Left cardiac atrium (tissue), 4 donors: ENCODE data around the gene SHF. TPM values are rescaled to one million over a fixed set of nuclear protein-coding genes. Genes with fewer than 3 reads are reported as not detected.
A peak's percentile ranks its signal among the peaks of the same experiment; 100 is the strongest.

Experiments
- ATAC-seq, 2 donors: fragments of 200-7000 bp; cut with Tn5 transposase; one replicate each; pipeline ENCODE4 v1.9.1; 2020; ENCODE audit warnings: mild to moderate bottlenecking in 2 of 2, moderate library complexity in 2 of 2
- DNase-seq: peaks from one replicate; pipeline ENCODE4 v3.0.0-alpha.2; 2020
- intact Hi-C, 2 donors: fragments of 100-400 bp; cut with DNase I; formaldehyde crosslinking; loops; one replicate each; pipeline versions ENCODE4 v1.14.1 to v1.15.1; 2022 to 2023
- total RNA-seq, 2 donors: library from RNA; stranded (reverse); fragmentation: NEBNext Ultra II Directional; extraction: Animal tissue kit (Norgen Biotek cat#: 25700); gene quantifications; one replicate each; pipeline ENCODE4 v1.2.1, GENCODE V29; 2021
- donor health status: DM: no; HTN: yes; CAD: no.
- donor health status: DM: no; HTN: yes; CAD: no; lungs with severe emphysema.
- donor health status: DM: yes; HTN: yes; CAD: no.
- donor health status: Dilated cardiomyopathy.

The SHF gene
- total RNA-seq, 2 donors from 2014 or later = 6.9 to 8.6 TPM

- peak; percentile 83 for DNase-seq
- intact Hi-C loops = loop anchor here in 1 of 2 donors (10.0 kb wide), 1 partner anchor 194 kb away; no protein-coding TSS in a partner anchor
- peak; percentile 38 to 53 for ATAC-seq
These were observed 13.2 kb upstream of the SHF start for GRCh38 chr15:45200799-45201556.

- ATAC-seq (peak; percentile 72 to 86), DNase-seq (peak; percentile 92)
- intact Hi-C loops = loop anchor here in 1 of 2 donors (10.0 kb wide), 1 partner anchor 195 kb away; no protein-coding TSS in a partner anchor
These were observed 12.4 kb upstream of the SHF start for GRCh38 chr15:45200001-45200798.

- peak; percentile 42 for DNase-seq
- intact Hi-C loops = loop anchor here in 1 of 2 donors (5.0 kb wide), 1 partner anchor 37 kb away; no protein-coding TSS in a partner anchor
- ATAC-seq = no peak
These were observed 11.5 kb upstream of the SHF start for GRCh38 chr15:45199136-45199810.

- ATAC-seq (peak; percentile 80 to 81), DNase-seq (peak; percentile 94)
- intact Hi-C loops = loop anchor here in 1 of 2 donors (5.0 kb wide), 1 partner anchor 36 kb away; no protein-coding TSS in a partner anchor
These were observed 10.8 kb upstream of the SHF start for GRCh38 chr15:45198337-45199135.

- DNase-seq (no peak), ATAC-seq (no peak)
- intact Hi-C loops = loop anchor here in 1 of 2 donors (5.0 kb wide), 1 partner anchor 35 kb away; no protein-coding TSS in a partner anchor
These were observed 9.7 kb upstream of the SHF start for GRCh38 chr15:45197512-45197911.

GRCh38 chr15:45187578-45187893 lies 230 bp downstream of the SHF start:
- intact Hi-C loops = no loop called here
- DNase-seq = peak; percentile 47
- ATAC-seq = peak in 1 of 2 donors; percentile 14

- ATAC-seq = peak; percentile 5 to 24
- intact Hi-C loops = no loop called here
- no peak for DNase-seq
These were observed 792 bp downstream of the SHF start for GRCh38 chr15:45186771-45187577.

GRCh38 chr15:45185903-45186770 lies 1.6 kb downstream of the SHF start:
- intact Hi-C loops = no loop called here

GRCh38 chr15:45185069-45185779 lies 2.5 kb downstream of the SHF start:
- DNase-seq (no peak), ATAC-seq (no peak)

More at GRCh38 chr15:45185903-45186770, 1.6 kb downstream of the SHF start:
- DNase-seq = no peak
- peak; percentile 20 to 27 for ATAC-seq

GRCh38 chr15:45184562-45185041 lies 3.2 kb downstream of the SHF start:
- ATAC-seq (no peak), DNase-seq (no peak)
- intact Hi-C loops = no loop called here

More at GRCh38 chr15:45185069-45185779, 2.5 kb downstream of the SHF start:
- intact Hi-C loops = no loop called here

- no peak for ATAC-seq
- no peak for DNase-seq
- intact Hi-C loops = no loop called here
These were observed 4.3 kb downstream of the SHF start for GRCh38 chr15:45183511-45183910.

GRCh38 chr15:45182996-45183395 lies 4.8 kb downstream of the SHF start:
- ATAC-seq = no peak

GRCh38 chr15:45181491-45182285 lies 6.1 kb downstream of the SHF start:
- ATAC-seq (no peak), DNase-seq (no peak)

More at GRCh38 chr15:45182996-45183395, 4.8 kb downstream of the SHF start:
- no peak for DNase-seq
- intact Hi-C loops = no loop called here

GRCh38 chr15:45180648-45181436 lies 6.9 kb downstream of the SHF start:
- DNase-seq (no peak), ATAC-seq (no peak)
- intact Hi-C loops = no loop called here

More at GRCh38 chr15:45181491-45182285, 6.1 kb downstream of the SHF start:
- intact Hi-C loops = no loop called here
